Measurements from ENCODE around the gene NXNL2.

NXNL2 gene

GRCh38 chr9:88579050-88579715 is 44.2 kb downstream of the NXNL2 start:
- DNase-seq = no peak

- DNase-seq = no peak
These were observed 46.0 kb downstream of the NXNL2 start for GRCh38 chr9:88580961-88581360.

DNA sequence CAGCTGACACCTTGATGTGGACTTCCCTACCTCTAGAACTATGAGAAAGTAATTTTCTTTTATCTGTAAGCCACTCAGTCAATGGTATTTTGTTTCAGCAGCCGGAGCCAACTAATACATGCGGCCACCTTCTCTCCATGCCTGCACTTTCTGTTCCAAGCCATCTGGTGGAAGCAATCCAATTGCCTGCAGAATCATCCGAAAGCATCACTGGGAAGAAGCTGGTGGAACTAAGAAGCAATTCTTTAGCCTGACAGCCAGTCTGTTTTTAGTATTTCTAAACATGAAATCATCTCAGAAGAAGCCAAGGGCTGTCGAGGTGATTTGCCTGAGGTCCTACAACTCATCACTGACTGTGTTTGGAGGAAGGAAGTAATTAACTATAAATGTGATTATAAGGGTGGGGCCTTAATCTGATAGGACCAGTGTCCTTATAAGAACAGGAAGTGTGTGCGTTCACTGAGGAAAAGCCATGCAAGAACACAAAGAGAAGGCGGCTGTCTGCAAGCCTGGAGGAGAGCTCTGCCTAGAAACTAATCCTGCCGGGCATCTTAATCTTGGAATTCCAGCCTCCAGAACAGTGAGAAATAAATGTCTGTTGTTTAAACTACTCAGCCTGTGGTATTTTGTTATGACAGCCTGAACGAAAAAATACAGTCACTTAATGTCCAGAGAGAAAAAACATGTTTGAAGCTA is 49.1 kb downstream of the NXNL2 start:
- no peak for DNase-seq

GRCh38 chr9:88585426-88585825 is 50.4 kb downstream of the NXNL2 start:
- DNase-seq = no peak

DNA sequence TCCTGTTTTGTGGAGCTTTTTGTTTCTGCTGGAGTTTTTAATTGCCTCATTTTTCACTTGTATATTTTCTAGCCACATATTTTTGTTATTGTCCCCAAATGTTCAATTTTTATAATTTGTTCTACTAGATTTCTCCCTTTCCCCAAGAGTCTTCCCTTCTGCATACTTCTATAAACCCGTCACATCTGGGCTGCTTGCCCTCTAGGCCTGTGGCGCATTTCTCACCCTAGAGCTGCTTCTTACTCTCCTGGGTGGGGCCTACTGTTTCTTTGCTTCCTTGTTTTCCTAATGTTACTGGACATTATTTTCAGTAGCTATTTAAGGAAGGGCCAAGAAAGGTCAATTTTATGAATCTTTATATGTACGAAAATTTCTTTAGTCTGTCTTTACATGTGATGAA is 51.5 kb downstream of the NXNL2 start:
- no peak for DNase-seq

DNA sequence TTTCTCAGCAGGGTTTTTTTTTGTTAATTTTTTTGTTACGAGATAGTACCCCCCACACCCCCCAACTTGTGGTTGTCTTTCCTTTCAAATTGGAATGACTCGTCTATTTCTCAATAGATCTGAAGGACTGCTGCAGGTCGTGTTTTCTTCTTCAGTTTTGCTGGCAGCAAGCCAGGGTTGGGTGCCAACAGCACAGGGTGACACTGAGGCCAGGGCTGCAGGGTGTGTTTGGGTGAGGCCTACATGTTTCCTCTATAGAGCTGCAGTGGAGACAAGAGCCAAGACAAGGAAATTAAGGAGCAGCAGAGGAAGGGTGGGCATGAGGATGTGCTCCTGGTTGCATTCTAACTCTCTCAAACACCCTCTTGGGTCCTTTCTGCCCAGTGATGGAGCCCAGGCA is 52.2 kb downstream of the NXNL2 start:
- no peak for DNase-seq

DNA sequence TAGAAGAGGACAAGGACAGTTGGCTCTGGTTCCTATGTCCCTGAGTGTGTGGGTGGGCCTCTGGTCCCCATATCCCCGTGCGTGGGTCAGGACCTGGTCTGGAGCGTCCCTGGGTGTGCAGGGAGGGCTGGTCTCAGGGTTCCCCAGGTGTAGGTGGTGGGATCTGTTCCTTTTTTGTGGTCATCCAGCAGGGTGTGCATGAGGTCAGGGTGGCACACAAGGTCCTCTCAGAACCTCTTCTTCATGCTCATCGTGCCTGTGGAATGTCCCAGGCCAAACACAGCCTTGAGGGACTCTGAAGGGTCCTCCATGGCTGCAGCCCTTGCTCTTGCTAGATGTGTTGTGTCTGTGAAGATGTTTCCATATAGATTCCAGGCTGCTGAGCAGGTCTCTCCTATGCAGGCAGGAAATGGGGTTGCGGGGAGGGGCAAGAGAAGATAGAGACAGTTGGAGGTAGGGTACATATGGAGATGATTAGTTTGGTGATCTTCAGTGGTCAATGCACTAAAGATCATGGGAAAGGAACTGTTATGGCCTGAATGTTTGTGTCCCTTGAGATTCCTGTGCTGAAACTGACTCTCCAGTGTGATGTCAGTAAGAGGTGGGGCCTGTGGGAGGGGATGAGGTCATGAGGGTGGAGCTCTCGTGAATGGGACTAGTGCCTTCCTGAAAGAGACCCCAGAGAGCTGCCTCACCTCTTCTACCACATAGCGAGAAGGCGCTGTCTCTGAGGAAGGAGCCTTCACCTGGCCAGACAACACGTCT is 53.1 kb downstream of the NXNL2 start:
- no peak for DNase-seq

- DNase-seq = no peak
These were observed 54.7 kb downstream of the NXNL2 start for GRCh38 chr9:88589656-88590055.

DNA sequence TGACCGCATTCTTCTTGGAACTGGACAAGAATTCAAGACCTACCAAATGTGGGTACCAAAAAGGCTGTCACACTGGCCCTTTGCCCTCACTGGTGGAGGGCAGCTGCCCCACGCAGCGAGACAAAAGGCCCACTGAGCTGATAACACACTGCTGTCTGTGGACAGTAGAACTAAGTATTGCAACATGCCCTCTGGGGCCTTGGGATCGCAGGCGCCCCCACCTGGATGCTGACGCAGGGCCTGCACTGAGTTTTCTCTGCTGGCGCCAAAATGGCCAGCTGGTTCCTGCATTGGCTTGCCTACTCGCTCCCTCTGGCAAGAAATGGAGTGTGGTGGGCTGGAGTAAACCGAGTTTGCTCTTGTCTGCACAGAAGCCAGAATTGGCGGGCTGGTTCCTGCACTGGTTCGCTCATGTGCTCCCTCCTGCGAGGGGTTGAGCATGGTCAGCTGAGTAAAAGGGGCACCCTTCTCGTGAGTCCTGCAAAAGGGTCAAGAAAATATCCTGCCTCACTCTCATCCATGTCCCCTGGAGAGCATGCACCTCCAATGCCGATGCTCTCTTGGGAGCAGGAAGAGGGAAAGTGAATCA is 55.7 kb downstream of the NXNL2 start:
- DNase-seq = no peak

DNA sequence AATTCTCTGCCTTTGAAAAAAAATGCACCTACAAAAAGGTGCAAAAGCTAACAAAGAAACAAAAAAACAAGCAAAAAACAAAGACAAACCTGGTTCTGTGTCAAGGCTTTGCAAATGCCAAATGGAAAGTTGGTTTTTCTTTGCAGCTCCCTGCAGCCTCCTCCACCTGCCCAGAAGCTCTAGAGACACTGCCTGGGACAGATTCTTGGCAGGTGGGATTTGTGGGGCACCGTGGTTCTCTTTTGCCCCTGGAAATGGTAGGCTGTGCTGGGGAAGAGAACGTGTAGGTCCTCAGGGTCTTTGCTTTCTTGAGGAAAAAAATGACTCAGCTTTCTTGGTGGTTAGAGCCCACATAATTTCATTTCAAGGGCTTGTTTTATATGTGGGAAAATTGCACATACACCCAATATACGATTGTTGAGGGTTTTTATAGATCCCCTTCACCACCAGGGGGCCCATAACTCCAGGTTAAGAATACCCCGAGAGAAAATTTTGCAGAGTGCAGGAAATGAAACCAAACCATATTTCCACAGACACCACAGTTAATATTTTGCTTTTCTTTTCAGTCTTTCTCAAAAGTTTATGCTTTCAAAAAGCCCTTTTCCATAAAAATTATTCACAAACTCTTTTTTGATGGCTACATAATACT is 58.7 kb downstream of the NXNL2 start:
- peak; percentile 60 for DNase-seq

Data from DMS53 (cell line).